ENCODE data around the gene PPP1R14D. TPM values are rescaled to one million over a fixed set of nuclear protein-coding genes. Genes with fewer than 3 reads are reported as not detected.

PPP1R14D gene
- total and polyA plus RNA-seq, 5 experiments from 2014 or later: not detected

DNA sequence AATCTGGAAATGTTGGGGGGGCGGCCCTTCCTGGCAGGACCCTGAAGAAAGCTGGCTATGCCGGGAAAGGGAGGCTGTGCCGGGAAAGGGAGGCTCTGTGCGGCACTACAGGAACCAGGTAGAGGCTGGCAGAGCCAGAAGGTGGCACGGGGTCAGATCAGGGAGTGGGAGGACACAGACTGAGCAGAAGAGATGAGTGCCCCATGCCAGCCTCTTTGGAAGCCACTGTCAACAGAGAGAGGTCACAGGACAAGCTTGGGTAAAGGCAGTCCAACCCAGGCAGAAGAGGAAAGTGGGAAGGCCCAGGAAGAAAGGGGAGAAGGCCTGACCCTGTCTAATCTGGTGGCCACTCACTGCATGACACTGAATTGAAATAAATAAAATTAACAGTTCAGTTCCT lies 57.3 kb downstream of the PPP1R14D start:
- Mint-ChIP-seq H3K36me3 (peaks cover 0 to 39% (median 0%) of the 10 kb centered on the region in 3 donors), H3K27ac (peak overlapping the region in 4 of 10 donors; percentile 37 to 62 (median 50)), H3K27me3 (no peaks in the 10 kb centered on the region), H3K4me1 (peaks cover 8 to 33% (median 27%) of the 10 kb centered on the region in 4 donors), H3K4me3 (no peak overlapping the region), H3K9me3 (no peaks in the 10 kb centered on the region)
- ATAC-seq: no peak
- DNase-seq: no peak
- POLR2A ChIA-PET: interaction anchor here (0.6 to 1.1 kb wide), 2 partner anchors 13 to 17 kb away, joined by 3 to 5 read pairs; no protein-coding TSS in a partner anchor

DNA sequence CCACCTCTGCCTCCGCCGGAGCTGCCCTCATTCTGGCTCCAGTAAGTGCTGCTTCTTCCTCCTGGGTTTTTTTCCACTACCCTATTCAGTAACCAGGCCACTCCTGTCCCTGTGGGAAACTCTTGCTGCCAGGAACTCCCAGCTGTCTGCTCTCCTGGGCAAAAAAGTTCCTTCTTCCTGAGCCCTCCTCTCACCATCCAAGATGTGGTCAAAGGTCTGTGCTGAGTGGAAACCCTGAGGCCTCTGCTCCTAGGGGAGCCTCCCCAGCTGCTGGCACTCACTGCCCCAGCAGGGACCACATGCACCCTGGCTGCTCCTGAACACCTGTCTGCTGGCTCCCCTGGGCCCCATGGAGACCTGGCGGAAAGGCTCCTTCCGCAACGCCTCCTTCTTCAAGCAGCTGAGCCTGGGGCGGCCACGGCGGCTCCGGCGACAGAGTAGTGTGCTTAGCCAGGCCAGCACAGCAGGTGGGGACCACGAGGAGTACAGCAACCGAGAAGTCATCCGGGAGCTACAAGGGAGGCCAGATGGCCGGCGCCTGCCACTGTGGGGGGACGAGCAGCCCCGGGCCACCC lies 58.3 kb downstream of the PPP1R14D start:
- no peaks in the 10 kb centered on the region for H3K27me3 Mint-ChIP-seq
- peaks cover 15 to 41% (median 36%) of the 10 kb centered on the region in 4 donors for H3K4me1 Mint-ChIP-seq
- POLR2A ChIA-PET: interaction anchor here (0.6 to 3.0 kb wide), 12 partner anchors 8 to 192 kb away, joined by 3 to 12 read pairs (median 4); partner anchors contain the start of genes RAD51 and VPS18
- H3K9me3 Mint-ChIP-seq: no peaks in the 10 kb centered on the region
- DNase-seq (no peak), ATAC-seq (no peak)
- H3K36me3 Mint-ChIP-seq: peaks cover 0 to 32% (median 0%) of the 10 kb centered on the region in 3 donors
- H3K4me3 Mint-ChIP-seq: peak overlapping the region; percentile 16 to 82 (median 77)
- H3K27ac Mint-ChIP-seq: peak overlapping the region; percentile 25 to 98 (median 94)

DNA sequence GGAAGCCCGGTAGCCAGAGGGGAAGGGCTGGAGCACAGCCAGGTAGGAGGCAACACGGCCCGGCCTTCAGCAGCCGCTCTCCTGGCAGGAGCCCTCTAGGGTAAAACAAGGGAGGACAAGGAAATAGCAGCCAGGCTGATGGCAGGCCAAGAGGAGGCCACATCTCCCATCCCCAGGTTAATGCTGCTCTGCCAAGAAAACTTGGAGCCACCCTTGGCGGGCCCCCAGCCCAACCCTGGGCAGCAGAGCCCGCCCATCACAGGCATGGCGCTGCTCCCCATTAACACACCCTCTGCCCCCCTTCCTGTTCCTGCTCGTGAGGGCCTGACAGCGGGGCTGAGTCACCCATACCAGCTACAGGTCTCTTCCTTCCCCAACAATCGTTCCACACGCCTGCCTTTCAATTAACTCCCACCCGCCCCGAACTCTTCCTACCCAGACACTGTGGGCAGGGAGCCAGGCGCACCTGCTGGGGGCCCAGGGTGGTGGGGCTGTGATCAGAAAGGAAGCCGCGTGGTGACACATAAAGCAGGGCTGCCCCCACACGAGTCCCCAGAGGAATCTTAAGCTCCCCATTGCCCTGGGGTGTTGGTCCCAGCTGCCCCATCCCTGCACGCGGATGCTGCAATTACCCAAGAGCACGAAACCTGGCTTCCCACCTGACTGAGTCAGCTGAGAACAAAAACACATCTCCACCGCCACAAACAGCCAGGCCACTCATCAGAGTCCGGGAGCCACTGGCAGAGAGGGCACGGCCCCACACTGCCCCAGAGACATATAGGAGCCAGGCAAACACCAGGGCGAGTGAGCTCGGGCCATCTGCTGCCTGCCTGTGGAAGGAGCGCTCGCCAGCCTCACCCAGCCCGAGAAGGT lies 59.0 kb downstream of the PPP1R14D start, which contains the start of gene C15orf62:
Gene C15orf62 (plus strand): TSS at position 707 of the 873 bp plus-strand sequence. CDS start 516 bp downstream, outside the sequence.
- POLR2A ChIA-PET: interaction anchor here (0.6 to 3.0 kb wide), 14 partner anchors 9 to 520 kb away, joined by 3 to 12 read pairs (median 4); partner anchors contain the start of genes RAD51 and VPS18
- DNase-seq (peak; percentile 33 to 83 (median 54)), ATAC-seq (peak; percentile 64 to 73)
- Mint-ChIP-seq H3K36me3 (peaks cover 0 to 25% (median 0%) of the 10 kb centered on the region in 3 donors), H3K9me3 (no peaks in the 10 kb centered on the region), H3K27me3 (no peaks in the 10 kb centered on the region), H3K27ac (peak within 1 kb of the TSS; percentile 88 to 98 (median 94)), H3K4me1 (peaks cover 18 to 48% (median 43%) of the 10 kb centered on the region in 4 donors), H3K4me3 (peak within 1 kb of the TSS; percentile 57 to 82 (median 77))

DNA sequence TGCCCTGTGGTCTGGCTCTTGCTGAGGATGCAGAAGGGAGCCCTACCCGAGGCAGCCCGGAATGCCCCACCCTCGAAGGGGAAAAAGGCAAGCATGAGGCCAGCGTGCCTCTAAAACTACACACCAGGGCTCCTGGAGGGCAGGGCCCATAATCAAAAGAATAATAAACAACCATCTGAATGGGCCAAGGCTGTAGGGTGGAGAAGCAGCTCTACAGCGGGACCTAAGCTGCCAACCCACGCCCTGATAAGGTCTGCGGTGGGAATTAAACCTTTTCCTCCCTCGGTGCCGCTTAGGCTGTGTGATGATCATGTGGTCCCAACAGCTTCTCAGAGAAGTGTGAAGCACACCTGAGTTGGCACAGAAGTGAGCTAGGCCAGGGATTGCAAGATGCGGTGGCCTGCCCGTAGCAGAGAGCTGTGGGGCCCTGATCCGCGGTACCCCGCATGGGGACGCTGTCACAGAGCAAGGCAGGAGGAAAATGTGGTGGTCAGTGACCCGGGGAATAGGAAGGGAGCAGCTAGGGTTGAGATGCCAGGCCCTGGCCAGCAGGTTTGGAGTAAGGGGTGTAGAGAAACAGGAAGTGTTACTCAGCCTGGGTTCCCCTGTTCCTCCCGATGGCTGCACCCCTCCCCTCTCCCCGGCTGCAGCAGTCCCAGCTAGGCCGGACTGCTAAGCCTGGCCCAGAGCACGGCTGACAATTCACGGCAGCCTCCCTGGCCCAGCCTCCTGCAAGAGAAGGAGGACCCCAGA lies 59.8 kb downstream of the PPP1R14D start:
- Mint-ChIP-seq H3K36me3 (peaks cover 0 to 17% (median 0%) of the 10 kb centered on the region in 3 donors), H3K9me3 (no peaks in the 10 kb centered on the region), H3K4me1 (peaks cover 18 to 50% (median 48%) of the 10 kb centered on the region in 4 donors), H3K27me3 (no peaks in the 10 kb centered on the region), H3K27ac (peak overlapping the region; percentile 76 to 98 (median 94)), H3K4me3 (peak overlapping the region; percentile 16 to 82 (median 75))
- ATAC-seq (peak in 1 of 2 donors; percentile 0), DNase-seq (no peak)
- POLR2A ChIA-PET: interaction anchor here (0.6 to 3.0 kb wide), 8 partner anchors 8 to 521 kb away, joined by 3 to 12 read pairs (median 6); partner anchors contain the start of genes RAD51 and VPS18

DNA sequence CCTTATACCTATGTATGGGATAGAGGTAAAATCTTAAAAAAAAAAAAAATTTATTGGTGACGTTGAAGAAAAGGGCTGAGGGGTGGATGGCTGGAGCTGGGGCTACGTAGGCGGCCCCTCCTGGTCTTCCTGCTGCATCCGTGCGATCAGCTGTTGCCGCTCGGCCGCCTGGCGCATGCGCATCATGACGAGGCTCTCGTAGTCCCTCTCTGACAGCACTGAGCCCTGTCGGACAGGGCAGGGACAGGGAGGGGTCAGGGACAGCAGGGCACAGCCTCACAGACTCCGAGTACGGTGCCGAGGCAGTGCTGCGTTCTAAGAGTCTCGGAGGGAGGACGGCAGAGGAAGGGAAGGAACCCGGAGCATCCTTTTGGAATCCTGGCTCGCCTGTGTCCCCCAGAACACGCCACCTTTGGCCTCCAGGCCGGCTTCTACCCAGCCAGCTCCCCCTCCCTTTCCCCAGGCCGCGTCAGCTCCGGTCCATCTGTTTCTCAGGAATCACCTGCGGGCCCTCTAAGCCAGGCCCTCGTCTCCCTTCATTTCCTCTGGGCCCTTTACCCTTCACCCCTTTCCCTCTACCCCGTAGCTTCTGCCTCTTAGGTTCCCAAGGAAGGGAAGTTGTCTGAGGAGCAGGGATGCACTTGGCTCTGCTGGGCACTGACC lies 60.5 kb downstream of the PPP1R14D start:
- H3K4me1 Mint-ChIP-seq: peaks cover 18 to 57% (median 55%) of the 10 kb centered on the region in 4 donors
- H3K27ac Mint-ChIP-seq: peak overlapping the region in 8 of 10 donors; percentile 20 to 98 (median 92)
- ATAC-seq (no peak), DNase-seq (no peak)
- no peaks in the 10 kb centered on the region for H3K27me3 Mint-ChIP-seq
- no peak overlapping the region for H3K4me3 Mint-ChIP-seq
- no peaks in the 10 kb centered on the region for H3K9me3 Mint-ChIP-seq
- peaks cover 0 to 12% (median 0%) of the 10 kb centered on the region in 3 donors for H3K36me3 Mint-ChIP-seq
- POLR2A ChIA-PET: interaction anchor here (1.8 to 3.0 kb wide), 4 partner anchors 11 to 73 kb away, joined by 6 to 12 read pairs (median 9); partner anchors contain the start of gene RAD51

DNA sequence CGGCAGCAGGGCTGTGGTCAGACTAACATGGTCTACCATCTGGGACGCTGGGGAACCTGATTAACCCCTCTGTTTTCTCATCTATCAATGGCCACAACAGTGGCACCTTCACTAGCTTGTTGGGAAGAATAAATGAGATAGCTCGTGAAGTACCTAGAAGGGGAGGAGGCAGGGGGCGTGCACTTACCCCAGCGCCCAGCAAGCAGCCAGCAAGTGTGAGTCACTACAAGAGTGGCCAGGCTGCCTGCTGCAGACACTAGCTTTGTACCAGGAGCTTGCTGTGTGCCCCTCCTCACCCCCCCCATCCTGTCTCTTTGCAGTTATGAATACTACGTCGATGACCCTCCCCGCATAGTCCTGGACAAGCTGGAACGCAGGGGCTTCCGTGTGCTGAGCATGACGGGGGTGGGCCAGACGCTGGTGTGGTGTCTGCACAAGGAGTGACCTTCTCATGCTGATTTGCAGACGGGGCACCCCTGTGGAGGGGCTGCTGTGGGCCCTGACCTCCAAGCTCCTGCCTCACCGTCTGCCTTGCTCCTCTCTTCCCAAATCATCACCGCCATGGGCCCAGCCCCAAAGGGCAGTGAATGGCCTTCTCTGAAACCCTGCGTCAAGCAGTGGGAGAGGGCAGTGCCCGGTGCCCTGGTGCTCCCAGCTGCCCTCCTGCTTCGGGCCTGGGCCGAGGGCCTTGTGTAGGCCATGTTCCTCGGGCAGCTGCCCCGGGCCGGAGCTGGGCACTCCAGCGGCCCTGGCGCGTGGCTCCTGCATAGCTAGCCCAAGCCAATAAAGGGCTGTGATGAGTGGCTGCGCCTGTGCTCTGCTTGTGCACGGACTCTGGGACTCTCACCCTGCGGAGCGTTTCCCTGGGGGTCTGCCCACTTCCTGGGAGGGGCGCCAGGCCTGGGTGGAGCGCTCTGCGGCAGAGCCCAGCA lies 61.3 kb downstream of the PPP1R14D start:
- ATAC-seq (no peak), DNase-seq (no peak)
- H3K36me3 Mint-ChIP-seq: peaks cover 0 to 9% (median 0%) of the 10 kb centered on the region in 3 donors
- peak overlapping the region in 2 of 10 donors; percentile 19 to 63 for H3K27ac Mint-ChIP-seq
- H3K9me3 Mint-ChIP-seq: no peaks in the 10 kb centered on the region
- H3K4me3 Mint-ChIP-seq: no peak overlapping the region
- peaks cover 18 to 59% (median 57%) of the 10 kb centered on the region in 4 donors for H3K4me1 Mint-ChIP-seq
- POLR2A ChIA-PET: interaction anchor here (1.1 to 2.0 kb wide), 4 partner anchors 7 to 72 kb away, joined by 3 to 8 read pairs (median 4); partner anchors contain the start of gene RAD51
- H3K27me3 Mint-ChIP-seq: no peaks in the 10 kb centered on the region

DNA sequence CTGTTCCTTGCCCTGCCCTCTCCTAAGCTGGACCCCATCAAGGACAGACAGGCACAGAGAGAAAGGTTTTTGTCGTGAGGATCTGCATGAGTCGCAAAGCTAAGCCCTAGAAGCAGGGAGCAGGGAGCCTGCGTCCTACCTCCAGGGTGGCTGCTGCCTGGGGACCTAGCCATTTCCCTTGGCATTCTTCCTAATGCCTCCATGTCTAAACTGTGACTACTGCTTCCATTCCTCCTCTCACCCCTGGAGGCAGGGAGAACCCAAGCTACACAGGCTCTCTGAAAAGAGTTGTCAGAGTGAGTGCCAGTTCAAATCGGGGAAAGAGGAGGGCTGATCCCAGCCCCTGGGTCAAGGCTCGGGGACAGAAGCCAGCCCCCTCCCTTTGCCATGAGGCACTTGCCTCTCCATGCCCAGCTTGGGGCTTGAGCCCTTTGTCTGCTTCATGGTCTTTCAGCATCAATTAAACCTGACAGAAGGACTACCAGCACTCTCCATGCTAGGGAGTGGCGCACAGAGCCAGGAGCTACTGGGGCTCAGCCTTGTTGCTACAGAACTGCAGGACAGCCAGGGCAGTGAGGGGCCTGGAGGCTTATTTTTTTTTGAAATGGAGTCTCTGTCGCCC lies 62.2 kb downstream of the PPP1R14D start:
- Mint-ChIP-seq H3K36me3 (peaks cover 0 to 7% (median 0%) of the 10 kb centered on the region in 3 donors), H3K4me3 (peak overlapping the region in 3 of 10 donors; percentile 18 to 78 (median 77)), H3K9me3 (no peaks in the 10 kb centered on the region), H3K27ac (peak overlapping the region; percentile 72 to 94 (median 85)), H3K4me1 (peaks cover 18 to 59% (median 58%) of the 10 kb centered on the region in 4 donors), H3K27me3 (no peaks in the 10 kb centered on the region)
- DNase-seq: no peak
- ATAC-seq: no peak
- POLR2A ChIA-PET: interaction anchor here (0.6 to 1.7 kb wide), 4 partner anchors 8 to 213 kb away, joined by 3 to 5 read pairs (median 4); partner anchors contain the start of gene RAD51

Other genes with a start within 250 kb of the PPP1R14D start
- under 1 TPM; 0.14 to 0.21 TPM for gene KNL1, start 234.5 kb downstream of the PPP1R14D start, total RNA-seq
- under 1 TPM in 1 of 3 donors, not detected in 2; 0.03 TPM for gene KNL1, start 234.5 kb downstream of the PPP1R14D start, polyA plus RNA-seq
- gene RAD51, start 133.5 kb downstream of the PPP1R14D start, total RNA-seq: 1 to 10 TPM in 1 of 2 experiments, under 1 TPM in 1; 0.69 to 1.1 TPM
- under 1 TPM in 1 of 3 donors, not detected in 2; 0.46 TPM for gene RAD51, start 133.5 kb downstream of the PPP1R14D start, polyA plus RNA-seq
- gene RMDN3, start 73.5 kb downstream of the PPP1R14D start, total RNA-seq: 10 to 100 TPM; 18.2 to 19.1 TPM
- gene RMDN3, start 73.5 kb downstream of the PPP1R14D start, polyA plus RNA-seq: 10 to 100 TPM; 13.4 to 19.4 (median 16.8) TPM
- 10 to 100 TPM; 17.8 to 19.4 TPM for gene GCHFR, start 64.6 kb downstream of the PPP1R14D start, total RNA-seq
- 10 to 100 TPM; 46.5 to 53.9 (median 50.6) TPM for gene GCHFR, start 64.6 kb downstream of the PPP1R14D start, polyA plus RNA-seq
- 1 to 10 TPM; 2.0 to 2.2 TPM for gene C15orf62, start 58.7 kb downstream of the PPP1R14D start, total RNA-seq
- under 1 TPM in 1 of 3 donors, not detected in 2; 0.40 TPM for gene C15orf62, start 58.7 kb downstream of the PPP1R14D start, polyA plus RNA-seq
- gene ZFYVE19, start 21.6 kb downstream of the PPP1R14D start, total RNA-seq: 10 to 100 TPM; 28.9 to 33.8 TPM
- 10 to 100 TPM; 13.2 to 15.5 (median 13.8) TPM for gene ZFYVE19, start 21.6 kb downstream of the PPP1R14D start, polyA plus RNA-seq
- 10 to 100 TPM; 37.6 to 38.4 TPM for gene DNAJC17, start 21.2 kb downstream of the PPP1R14D start, total RNA-seq
- gene DNAJC17, start 21.2 kb downstream of the PPP1R14D start, polyA plus RNA-seq: 10 to 100 TPM; 17.5 to 37.5 (median 31.3) TPM
- under 1 TPM; 0.42 to 0.80 TPM for gene SPINT1, start 15.3 kb upstream of the PPP1R14D start, total RNA-seq
- under 1 TPM in 2 of 3 donors, not detected in 1; 0.11 to 0.16 TPM for gene SPINT1, start 15.3 kb upstream of the PPP1R14D start, polyA plus RNA-seq
- gene RHOV, start 45.5 kb upstream of the PPP1R14D start, total RNA-seq: not detected
- gene RHOV, start 45.5 kb upstream of the PPP1R14D start, polyA plus RNA-seq: not detected
- gene VPS18, start 65.7 kb upstream of the PPP1R14D start, total RNA-seq: 10 to 100 TPM; 20.4 to 20.7 TPM
- 10 to 100 TPM; 11.1 to 19.2 (median 15.0) TPM for gene VPS18, start 65.7 kb upstream of the PPP1R14D start, polyA plus RNA-seq
- gene DLL4, start 100.6 kb upstream of the PPP1R14D start, total RNA-seq: under 1 TPM in 1 of 2 experiments, not detected in 1; 0.16 TPM
- gene DLL4, start 100.6 kb upstream of the PPP1R14D start, polyA plus RNA-seq: not detected
- 1 to 10 TPM; 8.9 to 9.2 TPM for gene CHAC1, start 124.8 kb upstream of the PPP1R14D start, total RNA-seq
- gene CHAC1, start 124.8 kb upstream of the PPP1R14D start, polyA plus RNA-seq: not detected